ENCODE data around the gene DCDC2B.

DCDC2B gene

GRCh38 chr1:32263744-32264143, 54.9 kb downstream of the DCDC2B start:
- DNase-seq = no peak
